Measurements from ENCODE around the gene ERBB4. TPM values are rescaled to one million over a fixed set of nuclear protein-coding genes. Genes with fewer than 3 reads are reported as not detected.

ERBB4 gene
- total RNA-seq, 1 donor from 2014 or later: 10.2 TPM

GRCh38 chr2:212354382-212354781 lies 184.2 kb downstream of the ERBB4 start:
- Mint-ChIP-seq H3K4me3 (no peak overlapping the region), H3K36me3 (ENCODE audit: low read depth) (no peaks in the 10 kb centered on the region), H3K9me3 (no peaks in the 10 kb centered on the region), H3K4me1 (peaks cover 20% of the 10 kb centered on the region), H3K27ac (ENCODE audit: unreplicated experiment) (no peak overlapping the region), H3K27me3 (ENCODE audit: low read depth) (no peaks in the 10 kb centered on the region)
- DNase-seq (ENCODE audit: low read depth, low spot score): no peak
- TF ChIP-seq, protein P1, sequence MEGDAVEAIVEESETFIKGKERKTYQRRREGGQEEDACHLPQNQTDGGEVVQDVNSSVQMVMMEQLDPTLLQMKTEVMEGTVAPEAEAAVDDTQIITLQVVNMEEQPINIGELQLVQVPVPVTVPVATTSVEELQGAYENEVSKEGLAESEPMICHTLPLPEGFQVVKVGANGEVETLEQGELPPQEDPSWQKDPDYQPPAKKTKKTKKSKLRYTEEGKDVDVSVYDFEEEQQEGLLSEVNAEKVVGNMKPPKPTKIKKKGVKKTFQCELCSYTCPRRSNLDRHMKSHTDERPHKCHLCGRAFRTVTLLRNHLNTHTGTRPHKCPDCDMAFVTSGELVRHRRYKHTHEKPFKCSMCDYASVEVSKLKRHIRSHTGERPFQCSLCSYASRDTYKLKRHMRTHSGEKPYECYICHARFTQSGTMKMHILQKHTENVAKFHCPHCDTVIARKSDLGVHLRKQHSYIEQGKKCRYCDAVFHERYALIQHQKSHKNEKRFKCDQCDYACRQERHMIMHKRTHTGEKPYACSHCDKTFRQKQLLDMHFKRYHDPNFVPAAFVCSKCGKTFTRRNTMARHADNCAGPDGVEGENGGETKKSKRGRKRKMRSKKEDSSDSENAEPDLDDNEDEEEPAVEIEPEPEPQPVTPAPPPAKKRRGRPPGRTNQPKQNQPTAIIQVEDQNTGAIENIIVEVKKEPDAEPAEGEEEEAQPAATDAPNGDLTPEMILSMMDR (conservative IDR thresholded peaks at IDR 0.05): no peak

DNA sequence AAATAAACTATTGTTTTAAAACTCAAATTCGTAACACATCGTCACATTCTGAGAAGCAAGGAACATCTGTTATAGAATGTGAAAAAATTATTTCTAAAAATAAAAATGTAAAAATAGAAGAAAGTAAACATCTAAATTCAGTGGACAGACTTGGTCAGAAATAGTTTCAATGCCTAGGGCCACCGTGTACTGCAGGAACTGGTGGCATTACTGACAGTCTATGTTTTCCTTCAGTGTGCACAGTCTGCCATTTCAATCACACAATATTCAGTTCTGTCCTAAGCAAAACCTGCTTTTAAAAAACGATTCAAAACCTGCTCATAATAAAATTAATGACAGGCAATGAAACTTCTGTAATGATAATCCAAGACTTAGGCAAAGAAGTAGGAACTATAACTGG lies 190.1 kb downstream of the ERBB4 start:
- TF ChIP-seq, protein P1 (conservative IDR thresholded peaks at IDR 0.05): no peak
- Mint-ChIP-seq H3K4me3 (no peak overlapping the region), H3K9me3 (no peaks in the 10 kb centered on the region), H3K4me1 (no peaks in the 10 kb centered on the region), H3K27ac (ENCODE audit: unreplicated experiment) (no peak overlapping the region), H3K27me3 (ENCODE audit: low read depth) (no peaks in the 10 kb centered on the region), H3K36me3 (ENCODE audit: low read depth) (no peaks in the 10 kb centered on the region)
- no peak for DNase-seq (ENCODE audit: low read depth, low spot score)

DNA sequence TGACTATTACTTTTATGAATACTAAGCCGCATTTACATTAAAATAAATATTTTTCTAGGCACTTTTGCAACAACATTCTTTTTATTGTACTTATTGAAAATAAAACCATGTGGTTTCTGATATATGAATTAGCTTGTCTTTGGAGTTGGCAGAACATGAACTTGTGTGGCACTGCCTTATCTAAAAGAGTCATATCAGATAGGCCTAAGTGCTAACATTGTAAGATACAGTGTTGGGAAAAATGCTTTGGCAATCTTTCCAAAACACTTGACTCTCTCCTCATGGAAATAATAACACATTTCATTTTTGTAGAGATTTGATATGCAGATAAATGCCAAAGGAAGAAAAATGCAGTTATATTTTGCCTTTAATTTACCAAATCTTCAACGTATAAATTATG lies 191.7 kb downstream of the ERBB4 start:
- no peaks in the 10 kb centered on the region for H3K27me3 Mint-ChIP-seq (ENCODE audit: low read depth)
- H3K4me3 Mint-ChIP-seq: no peak overlapping the region
- no peaks in the 10 kb centered on the region for H3K4me1 Mint-ChIP-seq
- peaks cover 2% of the 10 kb centered on the region for H3K36me3 Mint-ChIP-seq (ENCODE audit: low read depth)
- H3K9me3 Mint-ChIP-seq: peaks cover 3% of the 10 kb centered on the region
- TF ChIP-seq, protein P1 (conservative IDR thresholded peaks at IDR 0.05): no peak
- no peak overlapping the region for H3K27ac Mint-ChIP-seq (ENCODE audit: unreplicated experiment)
- DNase-seq (ENCODE audit: low read depth, low spot score): no peak

DNA sequence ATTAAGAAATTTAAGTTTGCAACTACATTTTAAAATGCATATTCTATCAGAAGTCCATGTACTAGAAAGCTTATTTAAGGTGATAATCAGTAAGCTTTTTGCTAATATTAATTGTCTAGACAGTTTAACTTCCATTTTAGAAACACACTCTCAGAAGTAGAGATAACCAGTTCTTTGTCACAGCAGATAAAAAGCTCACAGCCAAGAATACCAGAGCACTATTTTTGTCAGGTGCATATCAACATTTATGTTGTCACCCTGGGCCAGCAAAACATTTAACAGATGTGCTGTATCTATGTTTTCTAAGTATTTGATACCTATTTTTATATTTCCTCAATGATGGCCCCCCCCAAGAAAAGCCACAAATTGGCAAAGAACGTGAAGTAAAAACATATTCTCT lies 192.6 kb downstream of the ERBB4 start:
- H3K27ac Mint-ChIP-seq (ENCODE audit: unreplicated experiment): no peak overlapping the region
- TF ChIP-seq, protein P1 (conservative IDR thresholded peaks at IDR 0.05): no peak
- H3K4me3 Mint-ChIP-seq: no peak overlapping the region
- H3K27me3 Mint-ChIP-seq (ENCODE audit: low read depth): no peaks in the 10 kb centered on the region
- H3K4me1 Mint-ChIP-seq: no peaks in the 10 kb centered on the region
- H3K9me3 Mint-ChIP-seq: peaks cover 3% of the 10 kb centered on the region
- no peak for DNase-seq (ENCODE audit: low read depth, low spot score)
- H3K36me3 Mint-ChIP-seq (ENCODE audit: low read depth): peaks cover 2% of the 10 kb centered on the region

DNA sequence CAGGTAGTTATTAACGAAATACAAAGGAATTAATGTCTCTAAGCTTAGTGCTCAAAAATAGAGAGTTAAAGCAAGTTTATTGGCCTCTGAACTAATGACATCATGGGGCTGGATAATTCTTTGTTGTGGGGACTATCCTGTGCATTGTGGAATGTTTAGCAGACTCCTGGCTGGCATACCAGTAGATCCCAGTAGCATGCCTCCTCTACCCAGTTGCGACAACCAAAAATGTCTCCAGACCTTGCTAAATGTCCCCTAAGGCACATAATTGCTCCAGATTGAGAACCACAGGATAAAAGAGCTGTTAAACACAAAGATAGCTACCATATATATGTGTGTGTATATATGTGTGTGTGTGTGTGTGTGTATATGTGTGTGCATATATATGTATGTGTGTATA lies 194.5 kb downstream of the ERBB4 start:
- H3K27ac Mint-ChIP-seq (ENCODE audit: unreplicated experiment): no peak overlapping the region
- TF ChIP-seq, protein P1 (conservative IDR thresholded peaks at IDR 0.05): no peak
- no peak for DNase-seq (ENCODE audit: low read depth, low spot score)
- H3K4me3 Mint-ChIP-seq: no peak overlapping the region
- H3K27me3 Mint-ChIP-seq (ENCODE audit: low read depth): no peaks in the 10 kb centered on the region
- peaks cover 3% of the 10 kb centered on the region for H3K9me3 Mint-ChIP-seq
- H3K4me1 Mint-ChIP-seq: no peaks in the 10 kb centered on the region
- peaks cover 2% of the 10 kb centered on the region for H3K36me3 Mint-ChIP-seq (ENCODE audit: low read depth)

- TF ChIP-seq, protein P1 (conservative IDR thresholded peaks at IDR 0.05): no peak
- Mint-ChIP-seq H3K9me3 (peaks cover 3% of the 10 kb centered on the region), H3K4me3 (no peak overlapping the region), H3K27ac (ENCODE audit: unreplicated experiment) (no peak overlapping the region), H3K4me1 (no peaks in the 10 kb centered on the region), H3K27me3 (ENCODE audit: low read depth) (no peaks in the 10 kb centered on the region), H3K36me3 (ENCODE audit: low read depth) (peaks cover 2% of the 10 kb centered on the region)
- DNase-seq (ENCODE audit: low read depth, low spot score): no peak
Observed at GRCh38 chr2:212343167-212343566, 195.4 kb downstream of the ERBB4 start.
